Measurements from ENCODE around the gene TRMO. TPM values are rescaled to one million over a fixed set of nuclear protein-coding genes. Genes with fewer than 3 reads are reported as not detected.

Gene TRMO
- total and polyA plus RNA-seq, 2 of the 8 experiments (the other 6 are each of a cell fraction or from before 2014, with no cell fraction given), result 4.6 to 5.6 TPM

DNA sequence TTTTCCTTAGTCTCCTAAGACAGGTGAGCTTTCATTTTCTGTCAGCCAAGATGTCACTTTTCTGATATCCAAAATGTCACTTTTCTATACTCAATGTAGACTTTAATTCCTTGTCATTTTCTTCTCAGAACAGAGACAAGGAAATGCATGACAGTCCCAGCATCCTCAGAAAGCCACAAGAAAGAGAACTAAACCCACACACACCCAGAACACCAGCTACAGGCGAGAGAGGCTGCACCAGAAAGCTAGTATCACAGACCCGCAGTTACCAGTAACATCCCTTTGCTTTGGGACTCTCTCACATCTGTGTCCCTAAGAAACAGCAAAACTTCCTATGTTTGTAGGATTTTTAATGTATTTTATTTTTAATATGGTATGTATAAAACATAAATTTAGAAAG lies 17.1 kb downstream of the TRMO start (continued):
- TF ChIP-seq, protein P1, sequence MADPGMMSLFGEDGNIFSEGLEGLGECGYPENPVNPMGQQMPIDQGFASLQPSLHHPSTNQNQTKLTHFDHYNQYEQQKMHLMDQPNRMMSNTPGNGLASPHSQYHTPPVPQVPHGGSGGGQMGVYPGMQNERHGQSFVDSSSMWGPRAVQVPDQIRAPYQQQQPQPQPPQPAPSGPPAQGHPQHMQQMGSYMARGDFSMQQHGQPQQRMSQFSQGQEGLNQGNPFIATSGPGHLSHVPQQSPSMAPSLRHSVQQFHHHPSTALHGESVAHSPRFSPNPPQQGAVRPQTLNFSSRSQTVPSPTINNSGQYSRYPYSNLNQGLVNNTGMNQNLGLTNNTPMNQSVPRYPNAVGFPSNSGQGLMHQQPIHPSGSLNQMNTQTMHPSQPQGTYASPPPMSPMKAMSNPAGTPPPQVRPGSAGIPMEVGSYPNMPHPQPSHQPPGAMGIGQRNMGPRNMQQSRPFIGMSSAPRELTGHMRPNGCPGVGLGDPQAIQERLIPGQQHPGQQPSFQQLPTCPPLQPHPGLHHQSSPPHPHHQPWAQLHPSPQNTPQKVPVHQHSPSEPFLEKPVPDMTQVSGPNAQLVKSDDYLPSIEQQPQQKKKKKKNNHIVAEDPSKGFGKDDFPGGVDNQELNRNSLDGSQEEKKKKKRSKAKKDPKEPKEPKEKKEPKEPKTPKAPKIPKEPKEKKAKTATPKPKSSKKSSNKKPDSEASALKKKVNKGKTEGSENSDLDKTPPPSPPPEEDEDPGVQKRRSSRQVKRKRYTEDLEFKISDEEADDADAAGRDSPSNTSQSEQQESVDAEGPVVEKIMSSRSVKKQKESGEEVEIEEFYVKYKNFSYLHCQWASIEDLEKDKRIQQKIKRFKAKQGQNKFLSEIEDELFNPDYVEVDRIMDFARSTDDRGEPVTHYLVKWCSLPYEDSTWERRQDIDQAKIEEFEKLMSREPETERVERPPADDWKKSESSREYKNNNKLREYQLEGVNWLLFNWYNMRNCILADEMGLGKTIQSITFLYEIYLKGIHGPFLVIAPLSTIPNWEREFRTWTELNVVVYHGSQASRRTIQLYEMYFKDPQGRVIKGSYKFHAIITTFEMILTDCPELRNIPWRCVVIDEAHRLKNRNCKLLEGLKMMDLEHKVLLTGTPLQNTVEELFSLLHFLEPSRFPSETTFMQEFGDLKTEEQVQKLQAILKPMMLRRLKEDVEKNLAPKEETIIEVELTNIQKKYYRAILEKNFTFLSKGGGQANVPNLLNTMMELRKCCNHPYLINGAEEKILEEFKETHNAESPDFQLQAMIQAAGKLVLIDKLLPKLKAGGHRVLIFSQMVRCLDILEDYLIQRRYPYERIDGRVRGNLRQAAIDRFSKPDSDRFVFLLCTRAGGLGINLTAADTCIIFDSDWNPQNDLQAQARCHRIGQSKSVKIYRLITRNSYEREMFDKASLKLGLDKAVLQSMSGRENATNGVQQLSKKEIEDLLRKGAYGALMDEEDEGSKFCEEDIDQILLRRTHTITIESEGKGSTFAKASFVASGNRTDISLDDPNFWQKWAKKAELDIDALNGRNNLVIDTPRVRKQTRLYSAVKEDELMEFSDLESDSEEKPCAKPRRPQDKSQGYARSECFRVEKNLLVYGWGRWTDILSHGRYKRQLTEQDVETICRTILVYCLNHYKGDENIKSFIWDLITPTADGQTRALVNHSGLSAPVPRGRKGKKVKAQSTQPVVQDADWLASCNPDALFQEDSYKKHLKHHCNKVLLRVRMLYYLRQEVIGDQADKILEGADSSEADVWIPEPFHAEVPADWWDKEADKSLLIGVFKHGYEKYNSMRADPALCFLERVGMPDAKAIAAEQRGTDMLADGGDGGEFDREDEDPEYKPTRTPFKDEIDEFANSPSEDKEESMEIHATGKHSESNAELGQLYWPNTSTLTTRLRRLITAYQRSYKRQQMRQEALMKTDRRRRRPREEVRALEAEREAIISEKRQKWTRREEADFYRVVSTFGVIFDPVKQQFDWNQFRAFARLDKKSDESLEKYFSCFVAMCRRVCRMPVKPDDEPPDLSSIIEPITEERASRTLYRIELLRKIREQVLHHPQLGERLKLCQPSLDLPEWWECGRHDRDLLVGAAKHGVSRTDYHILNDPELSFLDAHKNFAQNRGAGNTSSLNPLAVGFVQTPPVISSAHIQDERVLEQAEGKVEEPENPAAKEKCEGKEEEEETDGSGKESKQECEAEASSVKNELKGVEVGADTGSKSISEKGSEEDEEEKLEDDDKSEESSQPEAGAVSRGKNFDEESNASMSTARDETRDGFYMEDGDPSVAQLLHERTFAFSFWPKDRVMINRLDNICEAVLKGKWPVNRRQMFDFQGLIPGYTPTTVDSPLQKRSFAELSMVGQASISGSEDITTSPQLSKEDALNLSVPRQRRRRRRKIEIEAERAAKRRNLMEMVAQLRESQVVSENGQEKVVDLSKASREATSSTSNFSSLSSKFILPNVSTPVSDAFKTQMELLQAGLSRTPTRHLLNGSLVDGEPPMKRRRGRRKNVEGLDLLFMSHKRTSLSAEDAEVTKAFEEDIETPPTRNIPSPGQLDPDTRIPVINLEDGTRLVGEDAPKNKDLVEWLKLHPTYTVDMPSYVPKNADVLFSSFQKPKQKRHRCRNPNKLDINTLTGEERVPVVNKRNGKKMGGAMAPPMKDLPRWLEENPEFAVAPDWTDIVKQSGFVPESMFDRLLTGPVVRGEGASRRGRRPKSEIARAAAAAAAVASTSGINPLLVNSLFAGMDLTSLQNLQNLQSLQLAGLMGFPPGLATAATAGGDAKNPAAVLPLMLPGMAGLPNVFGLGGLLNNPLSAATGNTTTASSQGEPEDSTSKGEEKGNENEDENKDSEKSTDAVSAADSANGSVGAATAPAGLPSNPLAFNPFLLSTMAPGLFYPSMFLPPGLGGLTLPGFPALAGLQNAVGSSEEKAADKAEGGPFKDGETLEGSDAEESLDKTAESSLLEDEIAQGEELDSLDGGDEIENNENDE (IDR thresholded peaks at IDR 0.05; ENCODE audit: insufficient replicate concordance, low read length), result no peak
- TF ChIP-seq EZH2 (IDR thresholded peaks at IDR 0.05; ENCODE audit: low read depth, low read length, severe bottlenecking), result no peak
- no peak for TF ChIP-seq CREB1 (IDR thresholded peaks at IDR 0.05)
- no peak for TF ChIP-seq NRF1 (IDR thresholded peaks at IDR 0.05; ENCODE audit: low read depth, low read length)
- no peak for TF ChIP-seq KDM5A (IDR thresholded peaks at IDR 0.05; ENCODE audit: low read length)
- TF ChIP-seq KDM4A (IDR thresholded peaks at IDR 0.05; ENCODE audit: low read depth, low read length, severe bottlenecking), result no peak
- TF ChIP-seq CEBPB (IDR thresholded peaks at IDR 0.05; ENCODE audit: low read depth, low read length), result no peak
- TF ChIP-seq, protein P2, sequence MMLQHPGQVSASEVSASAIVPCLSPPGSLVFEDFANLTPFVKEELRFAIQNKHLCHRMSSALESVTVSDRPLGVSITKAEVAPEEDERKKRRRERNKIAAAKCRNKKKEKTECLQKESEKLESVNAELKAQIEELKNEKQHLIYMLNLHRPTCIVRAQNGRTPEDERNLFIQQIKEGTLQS (IDR thresholded peaks at IDR 0.05; ENCODE audit: insufficient read depth, low read depth, low read length), result no peak
- TF ChIP-seq YY1 (IDR thresholded peaks at IDR 0.05; ENCODE audit: low read depth, low read length), result no peak
- TF ChIP-seq SP1 (IDR thresholded peaks at IDR 0.05; ENCODE audit: low read depth, low read length), result no peak

Measured in H1 (cell line).